HG03469 (cell line): ENCODE results near the gene ZNF385B.

Source experiments
- ATAC-seq: cut with Tn5 transposase; IDR thresholded peaks from one replicate; pipeline ENCODE4 v1.9.1; 2021; ENCODE audit warnings: mild to moderate bottlenecking, moderate library complexity, moderate number of reproducible peaks; ENCODE audit not compliant: unreplicated experiment

The ZNF385B gene

GRCh38 chr2:179594268-179595112 is 266.9 kb downstream of the ZNF385B start:
- no peak for ATAC-seq

GRCh38 chr2:179593323-179593722 is 268.1 kb downstream of the ZNF385B start:
- no peak for ATAC-seq

- no peak for ATAC-seq
Measured at GRCh38 chr2:179592167-179592936, 269.1 kb downstream of the ZNF385B start.

- no peak for ATAC-seq
Measured at GRCh38 chr2:179591690-179592089, 269.7 kb downstream of the ZNF385B start.

GRCh38 chr2:179588486-179589145 is 272.8 kb downstream of the ZNF385B start:
- ATAC-seq, result no peak

GRCh38 chr2:179584760-179585159 is 276.7 kb downstream of the ZNF385B start:
- no peak for ATAC-seq

- no peak for ATAC-seq
Measured at GRCh38 chr2:179581605-179582004, 279.8 kb downstream of the ZNF385B start.

GRCh38 chr2:179580378-179581146 is 280.9 kb downstream of the ZNF385B start:
- ATAC-seq, result no peak

GRCh38 chr2:179579800-179580199 is 281.6 kb downstream of the ZNF385B start:
- ATAC-seq, result no peak

- no peak for ATAC-seq
Measured at GRCh38 chr2:179578171-179578916, 283.1 kb downstream of the ZNF385B start.

- no peak for ATAC-seq
Measured at GRCh38 chr2:179574061-179574519, 287.3 kb downstream of the ZNF385B start.

GRCh38 chr2:179572544-179572943 is 288.9 kb downstream of the ZNF385B start:
- no peak for ATAC-seq

GRCh38 chr2:179571721-179572120 is 289.7 kb downstream of the ZNF385B start:
- no peak for ATAC-seq

- no peak for ATAC-seq
Measured at GRCh38 chr2:179571252-179571651, 290.2 kb downstream of the ZNF385B start.

GRCh38 chr2:179569831-179570233 is 291.6 kb downstream of the ZNF385B start:
- ATAC-seq, result no peak

GRCh38 chr2:179565807-179566206 is 295.6 kb downstream of the ZNF385B start:
- ATAC-seq, result no peak

- no peak for ATAC-seq
Measured at GRCh38 chr2:179562330-179562885, 299.0 kb downstream of the ZNF385B start.

GRCh38 chr2:179561702-179562101 is 299.7 kb downstream of the ZNF385B start:
- ATAC-seq, result no peak

GRCh38 chr2:179560257-179560735 is 301.1 kb downstream of the ZNF385B start:
- ATAC-seq, result no peak
